GM19324 (cell line): ENCODE results near the gene REN.

ENCODE experiments used
- ATAC-seq: cut with Tn5 transposase; IDR thresholded peaks from one replicate; pipeline ENCODE4 v1.9.1; 2021; ENCODE audit warnings: mild to moderate bottlenecking, moderate library complexity; ENCODE audit not compliant: unreplicated experiment, low FRiP score

Gene REN

DNA sequence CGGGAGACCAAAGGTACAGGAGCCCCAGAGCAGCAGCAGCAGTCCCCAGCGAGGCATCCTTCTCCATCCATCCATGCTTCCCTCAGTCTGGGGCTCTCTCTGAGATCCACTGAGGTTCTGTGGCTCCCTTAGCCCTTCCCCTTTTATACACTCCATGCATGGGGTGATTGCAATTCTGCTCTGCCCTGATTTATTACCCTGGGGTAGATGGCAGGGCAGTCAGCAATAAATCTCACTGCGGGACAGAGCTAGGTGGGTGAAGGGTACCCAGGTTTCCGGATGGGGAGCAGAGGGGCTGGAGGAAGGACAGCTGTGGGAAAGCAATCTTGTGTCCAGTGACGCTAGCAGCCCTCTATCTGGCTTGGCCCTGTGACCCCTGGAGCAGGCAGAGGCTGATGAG is at the start of gene REN:
TSS of gene REN (minus strand) at position 119 of the 400 bp plus-strand sequence. CDS start at position 75, 44 bp downstream.
- no peak for ATAC-seq

GRCh38 chr1:204213668-204214662 is 47.8 kb upstream of the REN start, which contains the start of gene GOLT1A:
Gene GOLT1A (minus strand): TSS chr1:204213988. CDS start chr1:204213906, 82 bp downstream.
- peak; percentile 50 for ATAC-seq

DNA sequence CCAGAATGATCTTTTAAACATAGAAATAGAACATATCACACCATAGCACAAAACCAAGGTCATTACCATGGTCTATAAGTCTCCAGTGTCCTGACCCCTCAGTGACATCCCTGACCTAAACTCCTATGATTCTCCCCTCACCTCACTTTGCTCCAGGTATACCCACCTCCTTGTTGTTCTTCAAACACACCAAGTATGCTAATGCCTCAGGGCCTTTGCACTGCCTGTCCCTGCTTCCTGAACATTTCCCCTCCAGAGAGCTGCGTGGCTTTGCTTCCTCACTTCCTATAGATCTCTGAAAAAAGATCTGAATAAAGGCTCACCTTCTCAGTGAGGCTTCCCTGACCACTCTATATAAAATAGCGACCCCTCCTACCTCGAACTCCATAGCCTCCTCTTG is 46.6 kb upstream of the REN start:
- no peak for ATAC-seq

DNA sequence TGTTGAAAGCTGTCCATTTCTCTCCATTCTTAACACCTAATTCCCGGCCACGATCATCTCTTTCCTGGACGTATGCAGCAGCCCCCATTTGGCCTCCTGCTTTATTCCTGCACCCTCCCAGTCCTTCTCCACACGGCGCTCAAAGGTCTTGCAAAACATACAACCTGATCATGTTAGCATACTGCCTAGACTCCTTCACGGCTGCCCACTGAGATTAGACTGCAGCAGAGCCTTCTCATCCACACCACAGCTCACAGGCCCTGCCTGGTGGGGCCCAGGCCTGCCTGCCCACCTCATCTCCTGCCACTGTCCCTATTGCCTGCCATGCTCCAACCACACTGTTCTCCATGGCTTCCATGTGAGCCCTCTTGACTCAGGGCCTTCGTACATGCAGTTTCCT is 44.9 kb upstream of the REN start:
- ATAC-seq, result no peak

GRCh38 chr1:204207136-204207616 is 41.0 kb upstream of the REN start:
- peak; percentile 64 for ATAC-seq

- no peak for ATAC-seq
These were observed 40.0 kb upstream of the REN start for GRCh38 chr1:204206121-204206520.

- no peak for ATAC-seq
These were observed 39.3 kb upstream of the REN start for GRCh38 chr1:204205486-204205885.

GRCh38 chr1:204204944-204205343 is 38.8 kb upstream of the REN start:
- ATAC-seq, result no peak

DNA sequence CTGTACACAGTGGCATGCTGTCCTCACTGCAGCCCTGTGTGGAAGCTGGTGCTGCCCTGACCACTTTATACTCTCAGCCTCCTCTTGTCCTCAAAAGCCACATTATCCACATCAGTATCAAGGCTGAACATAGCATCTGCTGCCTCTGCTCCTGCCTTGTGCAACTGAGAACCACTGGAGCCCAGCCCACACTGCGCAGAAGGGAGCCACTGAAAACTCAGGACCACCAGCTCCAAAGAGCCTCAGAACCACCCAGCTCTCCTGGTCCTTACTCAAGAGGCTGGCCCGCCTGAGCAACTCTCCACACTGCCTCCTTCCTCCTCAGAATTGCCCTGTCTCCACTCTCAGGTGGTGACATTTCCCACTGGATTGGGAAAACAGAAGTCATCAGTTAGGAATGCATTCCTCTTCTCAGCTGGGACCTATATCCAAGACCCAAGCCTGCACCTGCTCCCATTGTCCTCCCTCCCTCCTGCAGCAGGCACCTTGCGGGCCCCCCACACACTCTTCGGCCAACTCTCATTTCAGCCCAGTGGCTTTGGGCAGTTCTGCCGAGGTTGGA is 37.1 kb upstream of the REN start:
- no peak for ATAC-seq

GRCh38 chr1:204202481-204202880 is 36.3 kb upstream of the REN start:
- ATAC-seq, result no peak

- no peak for ATAC-seq
These were observed 35.4 kb upstream of the REN start for GRCh38 chr1:204201348-204202040.

DNA sequence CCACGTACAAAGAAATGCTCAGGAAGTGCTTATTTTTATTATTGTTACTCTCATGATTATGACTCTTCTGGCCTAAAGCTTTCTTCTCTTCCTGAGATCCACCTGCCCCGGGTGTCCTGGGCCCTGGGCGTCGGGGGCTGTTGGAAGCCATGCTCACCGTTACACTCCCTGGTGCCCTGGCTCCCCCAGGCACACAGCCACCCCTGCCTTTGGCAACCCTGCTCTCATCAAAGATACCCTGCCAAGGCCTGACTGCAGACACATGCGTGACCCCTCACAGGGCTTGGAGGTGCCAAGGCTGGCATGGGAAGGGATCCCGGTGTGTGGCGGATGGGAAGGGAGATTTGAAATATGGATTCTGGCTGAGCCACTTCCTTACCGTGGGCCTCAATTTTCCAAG is 33.4 kb upstream of the REN start:
- ATAC-seq, result no peak

DNA sequence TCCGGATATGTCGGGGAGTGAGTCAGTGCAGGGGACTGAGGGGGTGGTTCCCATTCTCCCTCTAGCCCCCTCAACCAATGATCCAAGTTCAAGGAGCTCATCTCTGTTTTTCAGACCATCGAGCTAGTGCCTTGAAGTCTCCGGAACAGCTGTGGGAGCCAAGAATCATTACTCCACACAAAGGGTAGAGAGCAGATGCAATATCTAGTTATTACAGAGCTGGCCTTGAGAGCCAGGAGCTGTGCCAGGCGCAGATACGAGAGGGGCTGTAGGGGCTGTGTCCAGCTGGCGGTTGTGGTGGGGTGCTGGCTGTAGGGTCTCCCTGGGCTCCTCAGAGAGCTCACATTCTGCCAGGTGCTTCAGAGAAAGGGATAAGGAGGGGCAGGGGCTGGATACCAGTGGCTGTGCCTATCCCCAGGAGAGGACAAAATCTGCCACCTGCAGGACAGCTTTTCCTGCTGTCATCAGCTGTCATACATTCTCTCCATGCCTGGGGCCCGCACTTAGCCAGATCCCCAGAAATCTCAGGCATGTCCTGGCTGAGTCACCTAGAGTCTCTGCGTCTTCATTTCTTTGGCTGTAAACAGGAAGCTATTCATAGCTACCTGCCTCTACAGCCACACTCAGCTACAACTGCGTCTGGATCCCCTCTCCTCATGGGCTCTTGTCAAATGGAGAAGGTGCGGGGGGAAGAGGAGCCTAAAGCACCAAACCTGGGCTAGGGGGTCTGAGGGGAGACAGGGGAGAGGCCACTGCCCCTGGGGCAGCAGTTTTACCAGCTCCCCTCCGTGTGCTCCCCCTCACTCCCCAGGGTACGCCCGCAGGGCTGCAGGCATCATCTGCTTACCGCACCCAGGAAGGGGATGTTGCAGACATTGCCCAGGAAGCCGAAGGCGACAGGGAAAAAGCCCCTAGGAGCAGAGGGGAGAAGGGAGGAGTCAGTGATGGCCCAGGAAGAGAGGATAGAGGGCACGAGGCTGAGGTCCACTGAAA is 32.5 kb upstream of the REN start:
- no peak for ATAC-seq

- ATAC-seq, result no peak
These were observed 30.9 kb upstream of the REN start for GRCh38 chr1:204197068-204197467.

DNA sequence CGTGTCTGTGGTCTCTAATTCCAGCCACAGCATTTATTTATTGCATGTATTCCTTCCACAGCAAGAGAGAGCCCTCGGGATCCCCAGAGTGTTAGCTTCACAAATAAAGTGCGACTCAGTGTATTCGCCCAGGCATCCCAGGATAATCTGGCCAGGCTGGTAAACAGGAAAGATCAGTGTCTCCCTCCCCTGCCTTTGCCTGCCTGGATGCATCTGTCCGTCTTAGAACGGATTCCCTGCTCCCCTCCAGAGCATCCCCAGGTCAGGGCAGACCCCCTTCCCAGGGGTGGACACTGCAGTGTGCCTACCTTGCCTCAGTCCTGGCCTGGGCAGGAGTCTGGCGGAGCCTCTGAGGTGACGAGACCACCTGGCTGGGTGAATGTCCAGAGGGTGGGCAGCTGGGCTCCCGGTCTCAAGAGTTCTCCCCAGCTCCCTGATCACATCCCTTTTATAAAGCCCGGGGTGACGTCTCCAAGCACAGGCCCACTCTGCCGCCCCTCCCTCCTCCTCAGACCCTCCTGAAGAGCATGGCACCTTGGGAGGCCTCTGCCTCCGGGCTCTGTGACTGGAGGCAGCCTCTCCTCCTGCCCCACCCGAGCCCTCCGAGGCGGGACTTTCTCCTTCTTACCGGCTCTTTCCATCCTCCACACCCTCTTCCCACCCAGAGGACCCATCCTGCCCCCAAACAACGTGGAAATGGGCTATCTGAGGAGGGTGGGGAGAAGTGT is 30.1 kb upstream of the REN start, which contains the start of gene KISS1:
TSS of gene KISS1 (minus strand) at position 424 of the 728 bp plus-strand sequence. CDS start 3,615 bp downstream, outside the sequence.
- no peak for ATAC-seq

DNA sequence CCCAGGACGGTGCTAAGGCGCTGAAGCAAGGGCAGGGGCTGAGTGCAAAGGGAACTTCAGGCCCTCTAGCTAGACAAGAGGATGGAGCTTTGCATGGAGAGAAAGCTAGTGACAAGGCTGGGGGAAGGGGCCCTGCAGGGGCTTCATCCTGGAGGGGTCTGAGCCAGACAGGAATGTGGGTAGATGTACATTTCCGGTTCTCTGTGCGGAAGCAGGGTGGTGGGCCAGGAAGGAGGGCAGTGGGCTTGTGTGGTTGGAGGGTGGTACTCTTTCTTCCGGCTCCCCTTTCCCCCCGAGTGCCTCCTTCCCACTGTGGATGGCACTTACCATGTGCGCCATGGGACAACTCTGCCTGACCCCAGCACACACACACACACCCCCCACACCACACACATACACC is 28.6 kb upstream of the REN start:
- no peak for ATAC-seq

DNA sequence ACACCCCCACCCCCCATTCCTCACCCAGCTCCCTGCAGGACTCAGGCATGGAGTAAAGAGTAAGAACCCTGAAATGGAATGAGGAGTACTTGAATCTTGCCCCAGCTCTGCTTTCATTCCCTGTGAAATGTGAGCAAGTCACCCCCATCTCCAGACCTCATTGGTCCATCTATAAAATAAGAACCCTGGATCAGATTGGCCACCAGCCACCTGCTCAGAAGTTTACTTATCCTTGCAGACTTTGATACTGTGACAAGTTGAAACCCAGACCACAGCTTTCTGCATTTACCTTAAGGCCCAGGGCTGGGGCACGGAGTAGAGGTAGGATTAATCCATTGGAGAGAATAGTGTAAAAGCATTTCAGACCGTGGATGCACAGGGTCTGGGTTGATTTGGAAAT is 27.9 kb upstream of the REN start:
- ATAC-seq, result no peak

GRCh38 chr1:204192589-204193352 is 26.6 kb upstream of the REN start:
- ATAC-seq, result no peak
